NCI-H187 treated with DMSO at 0.1 percent for 48 hours (cell line): Measurements from ENCODE around the gene RTN4IP1.
"Not testable (repeated sequence)": the region's sequence is repeated elsewhere in the genome, so short reads cannot be mapped to it uniquely, and the experiment has no call there.

Experiments used
- DNase-seq: peaks from one replicate; lab custom pipeline; 2025; lab: John Stamatoyannopoulos, UW

Gene RTN4IP1

DNA sequence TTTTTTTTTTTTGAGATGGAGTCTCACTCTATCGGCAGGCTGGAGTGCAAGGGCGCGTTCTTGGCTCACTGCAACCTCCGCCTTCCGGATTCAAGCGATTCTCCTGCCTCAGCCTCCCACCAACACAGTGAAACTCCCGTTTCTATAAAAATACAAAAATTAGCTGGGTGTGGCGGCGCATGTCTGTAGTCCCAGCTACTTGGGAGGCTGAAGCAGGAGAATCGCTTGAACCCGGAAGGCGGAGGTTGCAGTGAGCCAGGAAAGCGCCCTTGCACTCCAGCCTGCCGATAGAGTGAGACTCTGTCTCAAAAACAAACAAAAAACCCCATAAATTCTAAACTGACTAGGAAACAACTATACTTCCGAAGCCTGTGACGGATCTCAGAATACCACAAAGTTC, 1.5 kb downstream of the RTN4IP1 start:
- DNase-seq = not testable (repeated sequence)

DNA sequence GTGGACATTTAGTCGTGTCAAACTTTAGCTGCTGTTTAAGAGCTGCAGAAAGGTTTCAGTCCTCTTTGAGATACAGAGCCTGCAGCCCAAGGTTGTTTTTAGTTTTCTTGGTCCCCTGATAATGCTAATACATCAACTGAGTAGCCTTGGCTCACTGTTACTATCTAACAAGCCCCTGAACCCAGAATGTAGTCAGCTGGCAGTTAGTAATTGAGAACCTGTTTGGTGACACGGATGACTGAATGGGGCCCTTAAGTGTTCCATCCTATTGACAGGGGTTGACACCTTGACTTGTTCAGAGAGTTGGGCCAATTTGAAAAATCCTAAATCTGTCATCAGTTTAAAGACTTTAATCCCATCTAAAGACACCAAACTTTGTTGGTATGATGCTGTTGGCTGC, 2.8 kb downstream of the RTN4IP1 start:
- DNase-seq = no peak

DNA sequence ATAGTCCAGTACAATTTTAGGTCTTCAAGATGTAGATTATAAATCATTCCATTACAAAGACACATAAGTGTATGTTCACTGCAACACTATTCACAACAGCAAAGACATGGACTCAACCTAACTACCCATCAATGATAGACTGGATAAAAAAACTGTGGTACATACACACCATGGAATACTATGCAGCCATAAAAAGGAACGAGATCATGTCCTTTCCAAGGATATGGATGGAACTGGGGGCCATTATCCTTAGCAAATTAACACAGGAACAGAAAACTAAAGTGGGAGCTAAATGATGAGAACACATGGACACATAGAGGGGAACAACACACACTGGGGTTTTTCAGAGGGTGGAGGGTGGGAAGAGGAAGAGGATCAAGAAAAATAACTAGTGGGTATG, 6.3 kb downstream of the RTN4IP1 start:
- DNase-seq = no peak

- no peak for DNase-seq
These were observed 6.9 kb downstream of the RTN4IP1 start for GRCh38 chr6:106622412-106622811.

GRCh38 chr6:106620931-106621672, 8.2 kb downstream of the RTN4IP1 start:
- DNase-seq = no peak

DNA sequence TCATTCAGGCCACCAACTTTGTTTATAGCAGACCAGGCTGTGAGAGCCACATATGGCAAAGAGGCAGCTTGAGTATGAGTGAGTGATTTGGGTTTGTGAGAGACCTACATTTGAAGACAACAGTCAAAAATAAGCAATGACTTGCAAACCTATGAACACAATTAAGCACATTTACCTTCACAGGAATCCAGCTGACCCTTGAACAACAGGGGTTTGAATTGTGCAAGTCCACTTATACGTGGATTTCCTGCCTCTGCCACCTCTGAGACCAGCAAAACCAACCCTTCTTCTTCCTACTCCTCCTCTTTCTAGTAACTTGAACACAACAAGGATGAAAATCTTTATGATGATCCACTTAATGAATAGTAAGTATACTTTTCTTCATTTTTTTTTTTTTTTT, 10.1 kb downstream of the RTN4IP1 start:
- no peak for DNase-seq

DNA sequence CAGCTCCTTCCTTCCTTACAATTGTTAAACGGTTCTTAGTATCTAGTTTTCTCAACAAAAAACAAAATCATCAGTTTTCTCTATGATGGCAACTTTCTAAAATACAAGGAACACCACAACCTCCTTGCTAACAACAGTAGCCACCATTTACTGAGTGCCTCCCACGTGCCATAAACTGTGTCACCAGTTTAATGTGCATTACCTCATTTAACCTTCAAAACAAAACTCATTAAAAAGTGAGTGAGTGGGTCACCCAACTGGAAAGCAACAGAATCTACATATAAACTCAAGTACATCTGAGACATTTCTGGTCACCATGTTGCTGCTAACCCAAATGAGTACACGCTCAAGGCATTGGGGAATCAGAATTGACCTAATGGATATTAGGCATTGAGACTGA, 11.0 kb downstream of the RTN4IP1 start:
- no peak for DNase-seq

DNA sequence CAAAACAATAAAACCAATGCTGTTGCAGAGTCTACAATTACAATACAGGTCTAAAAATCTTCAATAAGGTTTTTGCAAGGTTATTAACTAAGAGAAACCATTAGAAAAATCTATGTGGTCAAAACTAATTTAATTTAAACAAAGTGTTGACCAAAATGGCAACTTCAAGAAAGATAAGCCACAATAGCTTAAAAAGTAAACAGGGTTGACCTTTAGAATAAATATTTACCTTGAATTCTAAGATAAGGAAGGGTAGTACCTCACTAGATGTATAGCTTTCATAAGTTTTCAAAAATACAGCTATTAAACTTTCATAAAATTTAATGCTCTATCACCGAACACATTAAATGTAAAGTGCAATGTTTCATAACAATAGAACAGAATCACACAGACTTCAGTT, 11.4 kb downstream of the RTN4IP1 start:
- no peak for DNase-seq

DNA sequence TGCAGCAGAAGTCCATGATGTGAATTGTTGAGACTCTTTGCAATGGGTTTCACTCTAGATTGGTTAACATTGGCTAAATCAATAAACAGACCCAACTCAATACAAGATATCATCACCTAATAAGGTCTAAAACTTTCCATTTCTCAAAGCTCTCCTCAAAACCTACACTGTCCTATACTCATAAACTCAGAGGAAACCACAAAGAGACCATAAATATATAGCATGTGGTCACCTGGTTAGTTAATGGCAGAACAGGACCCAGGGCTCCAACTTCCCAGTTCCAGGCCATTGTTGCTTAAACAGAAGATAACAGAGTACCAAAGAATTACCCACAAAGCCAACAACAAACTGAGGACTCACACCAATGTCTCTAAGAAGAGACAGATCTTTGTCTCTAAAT, 12.0 kb downstream of the RTN4IP1 start:
- no peak for DNase-seq

GRCh38 chr6:106614592-106615257, 14.6 kb downstream of the RTN4IP1 start:
- DNase-seq = no peak

DNA sequence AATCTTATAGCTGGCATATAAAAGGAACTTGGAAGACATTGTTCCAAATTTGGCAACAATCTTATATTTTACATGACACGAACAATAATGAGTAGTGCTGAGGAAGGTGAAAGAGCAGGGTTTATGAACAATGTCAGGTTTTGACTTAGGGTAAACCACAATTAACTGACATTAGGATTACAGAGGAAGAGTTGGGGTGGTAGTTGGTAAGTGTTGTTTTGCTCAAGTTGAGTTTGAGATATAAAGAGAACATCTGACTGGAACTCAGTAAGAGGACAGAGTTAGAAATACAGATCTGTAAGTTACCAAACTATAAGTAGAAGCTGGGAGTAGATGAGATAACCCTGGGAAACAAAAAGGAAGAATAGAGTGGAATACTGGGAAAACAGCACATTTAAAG, 15.1 kb downstream of the RTN4IP1 start:
- no peak for DNase-seq

GRCh38 chr6:106613590-106613989, 15.7 kb downstream of the RTN4IP1 start:
- no peak for DNase-seq

DNA sequence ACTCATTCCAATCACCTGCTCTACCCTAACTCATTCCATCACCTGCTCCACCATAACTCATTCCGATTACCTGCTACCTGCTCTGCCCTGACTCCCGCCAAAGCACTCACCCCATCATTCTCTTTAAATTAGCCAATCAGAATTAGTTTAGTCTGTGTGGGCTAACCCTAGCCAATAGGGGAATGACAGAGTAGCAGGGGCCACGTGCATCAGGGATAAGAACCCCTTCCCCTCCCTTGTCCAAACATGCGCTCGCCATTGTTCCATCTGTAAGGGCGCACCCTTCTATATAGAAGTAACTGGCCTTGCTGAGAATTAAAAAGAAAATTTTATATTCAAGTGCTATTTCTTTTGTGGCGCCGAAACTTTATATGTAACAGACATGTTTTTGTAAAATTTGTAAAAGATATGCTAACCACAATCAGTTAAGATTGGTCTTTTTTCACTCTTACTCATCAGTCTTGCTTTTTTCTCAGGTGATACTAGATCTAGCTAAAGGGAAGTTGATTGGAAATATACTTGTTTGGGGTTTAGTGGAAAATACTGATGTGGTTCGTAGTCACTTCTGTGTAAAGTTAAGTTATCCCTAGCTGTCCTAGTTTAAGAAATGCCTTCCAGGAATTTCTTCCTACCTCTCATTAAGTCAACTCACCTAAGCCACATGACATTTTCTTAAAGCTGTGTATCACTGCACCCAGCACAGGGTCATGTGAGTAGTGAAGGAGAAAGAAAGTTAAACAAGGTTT, 16.5 kb downstream of the RTN4IP1 start:
- DNase-seq = no peak

DNA sequence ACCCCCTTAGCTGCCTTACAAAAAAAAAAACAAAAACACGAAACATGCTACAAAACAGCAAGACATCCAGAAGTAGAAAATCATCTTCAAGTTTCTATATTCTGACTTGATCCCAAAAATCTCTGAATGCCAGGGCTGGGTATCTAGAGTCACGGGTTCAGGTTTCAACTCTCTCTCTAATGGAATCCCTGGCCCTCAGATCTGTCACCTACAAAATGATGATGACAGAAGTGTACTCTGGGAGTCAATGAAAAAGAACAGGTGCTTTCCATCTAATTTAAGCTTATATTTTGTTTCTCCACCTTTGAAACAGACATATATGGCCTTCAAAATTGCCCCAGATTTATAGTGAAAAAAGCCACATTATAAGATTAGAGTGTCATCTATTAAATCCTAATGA, 18.3 kb downstream of the RTN4IP1 start:
- DNase-seq = no peak

- DNase-seq = no peak
These were observed 19.6 kb downstream of the RTN4IP1 start for GRCh38 chr6:106609699-106610098.

GRCh38 chr6:106608080-106608668, 21.1 kb downstream of the RTN4IP1 start:
- peak; percentile 38 for DNase-seq

GRCh38 chr6:106600329-106600728, 29.0 kb downstream of the RTN4IP1 start:
- no peak for DNase-seq

- no peak for DNase-seq
These were observed 29.9 kb downstream of the RTN4IP1 start for GRCh38 chr6:106599440-106599839.

- no peak for DNase-seq
These were observed 38.0 kb downstream of the RTN4IP1 start for GRCh38 chr6:106591111-106591825.

- not testable (repeated sequence) for DNase-seq
These were observed 40.4 kb downstream of the RTN4IP1 start for GRCh38 chr6:106588937-106589336.

DNA sequence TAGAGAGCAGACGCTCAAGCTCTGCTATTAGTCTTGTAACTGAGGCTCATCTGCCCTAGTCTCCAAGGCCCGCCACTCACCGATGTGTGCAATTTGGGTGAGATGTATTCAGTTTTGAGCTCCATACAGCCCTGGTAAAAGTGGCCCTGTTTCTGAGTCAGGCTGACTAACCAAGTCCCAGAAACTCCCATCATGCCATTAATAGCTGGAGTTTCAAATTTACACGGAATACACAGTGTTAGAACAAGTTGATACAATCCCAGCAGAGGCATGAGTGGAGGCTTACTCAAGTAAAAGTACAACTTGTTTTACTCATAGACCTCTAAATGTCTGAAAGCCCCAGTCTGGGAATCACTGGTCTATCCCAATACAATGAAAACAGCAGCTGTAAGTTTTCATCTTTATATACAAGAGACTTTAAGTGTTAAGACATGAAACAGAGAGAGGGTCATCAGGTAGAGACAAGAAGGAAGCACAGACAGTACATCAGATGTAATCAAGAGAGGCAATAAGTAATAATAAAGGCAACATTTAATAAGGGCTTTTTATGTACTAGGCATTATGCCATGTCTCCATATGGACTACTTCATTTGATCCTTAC, 42.4 kb downstream of the RTN4IP1 start:
- DNase-seq = no peak

DNA sequence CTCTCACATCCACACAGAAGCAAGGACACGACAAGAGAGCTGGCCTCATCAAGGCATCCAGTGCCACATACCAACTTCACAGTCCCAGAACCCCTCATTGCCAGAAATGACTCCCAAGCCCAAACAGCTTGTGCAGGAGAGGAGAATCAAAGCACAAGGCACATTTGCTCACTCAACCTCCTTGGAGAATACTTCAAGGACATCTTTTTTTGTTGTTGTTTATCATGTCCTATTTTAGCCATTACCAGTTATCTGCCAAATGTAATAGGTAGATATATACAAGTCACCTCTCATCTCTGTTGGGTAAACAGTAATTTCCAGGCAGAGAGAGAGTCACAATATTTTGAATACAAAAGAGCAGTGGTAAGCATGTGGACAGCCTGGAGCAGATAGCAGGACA, 47.8 kb downstream of the RTN4IP1 start:
- DNase-seq = no peak
